GM21717 (cell line): Measurements from ENCODE around the gene FASTK.

Experiments
- ATAC-seq: cut with Tn5 transposase; IDR thresholded peaks from one replicate; pipeline ENCODE4 v1.9.1; 2021; ENCODE audit warnings: mild to moderate bottlenecking, moderate library complexity; ENCODE audit not compliant: unreplicated experiment

The FASTK gene

GRCh38 chr7:151100921-151101320 lies 20.3 kb upstream of the FASTK start:
- ATAC-seq, result no peak

- no peak for ATAC-seq
Measured at GRCh38 chr7:151099486-151100211, 19.0 kb upstream of the FASTK start.

GRCh38 chr7:151095828-151096475 lies 15.3 kb upstream of the FASTK start:
- ATAC-seq, result no peak

GRCh38 chr7:151095123-151095797 lies 14.7 kb upstream of the FASTK start:
- no peak for ATAC-seq

GRCh38 chr7:151094675-151095074 lies 14.1 kb upstream of the FASTK start:
- ATAC-seq, result no peak

GRCh38 chr7:151093748-151094147 lies 13.1 kb upstream of the FASTK start:
- ATAC-seq, result no peak

- ATAC-seq, result no peak
Measured at GRCh38 chr7:151091988-151092387, 11.4 kb upstream of the FASTK start.

- no peak for ATAC-seq
Measured at GRCh38 chr7:151091431-151091830, 10.8 kb upstream of the FASTK start.

- ATAC-seq, result no peak
Measured at GRCh38 chr7:151091003-151091402, 10.4 kb upstream of the FASTK start.

GRCh38 chr7:151089893-151090730 lies 9.5 kb upstream of the FASTK start:
- ATAC-seq, result no peak

GRCh38 chr7:151088856-151089699 lies 8.5 kb upstream of the FASTK start:
- ATAC-seq, result no peak

- no peak for ATAC-seq
Measured at GRCh38 chr7:151088019-151088855, 7.6 kb upstream of the FASTK start.

- ATAC-seq, result no peak
Measured at GRCh38 chr7:151087245-151088018, 6.8 kb upstream of the FASTK start.

GRCh38 chr7:151086802-151087244 lies 6.2 kb upstream of the FASTK start:
- no peak for ATAC-seq

GRCh38 chr7:151085691-151086620 lies 5.3 kb upstream of the FASTK start, which contains the start of gene AGAP3:
TSS of gene AGAP3 (plus strand) at chr7:151086475. CDS start at chr7:151086742, 267 bp downstream.
- ATAC-seq, result peak; percentile 41

GRCh38 chr7:151085329-151085690 lies 4.7 kb upstream of the FASTK start:
- no peak for ATAC-seq

- ATAC-seq, result no peak
Measured at GRCh38 chr7:151083824-151084160, 3.2 kb upstream of the FASTK start.
